ENCODE results near the gene MYO9B.
"Not testable (repeated sequence)": the region's sequence is repeated elsewhere in the genome, so short reads cannot be mapped to it uniquely, and the experiment has no call there.

The MYO9B gene

DNA sequence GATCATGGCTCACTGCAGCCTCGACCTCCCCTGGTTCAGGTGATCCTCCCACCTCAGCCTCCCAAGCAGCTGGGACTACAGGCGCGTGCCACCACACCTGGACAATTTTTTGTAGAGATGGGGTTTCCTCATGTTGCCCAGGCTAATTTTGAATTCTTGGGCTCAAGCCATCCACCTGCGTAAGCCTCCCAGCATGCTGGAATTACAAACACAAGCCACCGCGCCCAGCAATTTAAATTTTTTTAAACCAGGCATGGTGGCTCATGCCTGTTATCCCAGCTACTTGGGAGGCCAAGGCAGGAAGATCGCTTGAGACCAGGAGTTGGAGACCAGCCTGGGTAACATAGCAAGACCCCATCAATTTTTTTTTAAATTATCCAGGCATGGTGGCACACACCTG lies 79.7 kb downstream of the MYO9B start:
- no peak for DNase-seq

DNA sequence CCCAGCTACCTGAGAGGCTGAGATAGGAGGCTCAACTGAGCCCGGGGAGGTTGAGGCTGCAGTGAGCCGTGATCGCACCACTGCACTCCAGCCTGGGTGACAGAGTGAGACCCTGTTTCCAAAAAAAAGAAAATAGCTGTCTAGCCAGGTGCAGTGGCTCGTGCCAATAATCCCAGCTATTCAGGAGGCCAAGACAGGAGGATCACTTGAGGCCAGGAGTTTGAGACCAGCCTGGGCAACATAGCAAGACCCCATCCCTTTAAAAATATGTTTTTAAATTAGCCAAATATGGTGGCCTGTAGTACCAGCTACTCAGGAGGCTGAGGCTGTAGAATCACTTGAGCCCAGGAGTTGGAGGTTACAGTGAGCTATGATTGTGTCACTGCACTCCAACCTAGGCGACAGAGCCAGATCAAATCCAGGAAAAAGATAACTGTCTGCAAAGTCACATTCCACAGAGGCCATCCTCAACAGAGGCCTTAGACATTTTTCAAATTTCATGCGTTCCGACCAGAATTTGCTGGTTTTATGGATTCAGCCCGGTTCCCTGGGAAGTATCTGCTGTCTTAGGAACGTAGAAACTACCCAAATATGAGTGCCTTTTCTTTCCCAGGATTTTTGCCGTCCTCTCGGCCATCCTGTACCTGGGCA lies 80.8 kb downstream of the MYO9B start:
- no peak for DNase-seq

DNA sequence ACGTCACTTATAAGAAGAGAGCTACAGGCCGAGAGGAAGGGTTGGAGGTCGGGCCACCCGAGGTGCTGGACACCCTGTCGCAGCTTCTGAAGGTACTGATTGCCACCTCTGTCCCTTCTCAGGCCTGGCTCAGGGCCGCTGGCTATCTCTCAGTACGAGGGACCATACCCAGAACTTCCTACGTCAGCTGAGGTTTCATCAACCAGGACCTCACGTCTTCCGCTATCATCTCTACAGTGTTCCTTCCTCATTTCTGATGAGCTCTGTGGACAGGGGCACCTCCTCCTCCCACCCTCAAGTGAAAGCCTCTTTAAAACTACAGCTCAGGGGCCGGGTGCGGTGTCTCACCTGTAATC lies 81.3 kb downstream of the MYO9B start:
- DNase-seq, result no peak

GRCh38 chr19:17158584-17158983 lies 83.0 kb downstream of the MYO9B start:
- no peak for DNase-seq

DNA sequence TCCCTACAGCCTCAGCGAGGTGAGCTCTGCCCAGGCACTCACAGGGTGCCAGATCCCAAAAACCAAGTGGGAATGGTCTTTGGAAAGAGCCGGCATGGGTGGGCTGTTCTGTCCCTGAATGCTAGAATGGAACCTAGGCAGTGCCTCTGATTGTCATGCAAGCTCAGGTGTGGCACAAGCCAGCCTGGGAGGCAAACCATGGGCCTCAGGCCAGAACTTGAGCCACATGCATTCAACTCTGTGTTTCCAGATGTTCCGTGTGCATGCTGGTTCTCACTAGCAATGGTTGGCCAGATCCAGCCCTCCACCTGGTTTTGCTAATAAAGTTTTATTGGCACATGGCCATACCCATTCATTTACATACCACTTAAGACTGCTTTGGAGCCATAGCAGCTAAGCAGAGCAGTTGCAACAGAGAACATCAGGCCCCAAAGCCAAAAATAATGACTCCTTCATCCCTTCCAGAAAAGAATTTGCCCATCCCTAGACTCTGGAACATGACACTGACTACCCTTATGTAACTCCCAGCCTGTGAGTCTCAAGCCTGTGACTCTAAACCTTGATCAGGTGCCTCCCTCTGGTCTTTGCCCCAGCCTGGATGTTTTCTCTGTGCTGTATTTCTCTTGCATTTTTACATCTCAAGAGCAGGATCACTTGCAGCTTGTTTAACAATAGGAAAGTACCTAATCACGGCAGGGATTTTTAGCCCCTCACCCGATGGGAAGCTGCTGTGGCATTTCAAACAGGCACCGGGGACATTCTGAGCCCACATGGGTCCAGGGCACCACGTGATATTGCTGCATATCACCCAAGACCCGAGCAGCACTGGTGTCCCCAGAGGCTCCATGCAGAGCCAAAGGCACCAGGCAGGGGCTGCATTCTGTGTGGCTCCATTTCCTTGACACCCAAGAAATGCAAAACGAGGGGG lies 84.2 kb downstream of the MYO9B start:
- no peak for DNase-seq

- no peak for DNase-seq
Observed at GRCh38 chr19:17160908-17161307, 85.3 kb downstream of the MYO9B start.

DNA sequence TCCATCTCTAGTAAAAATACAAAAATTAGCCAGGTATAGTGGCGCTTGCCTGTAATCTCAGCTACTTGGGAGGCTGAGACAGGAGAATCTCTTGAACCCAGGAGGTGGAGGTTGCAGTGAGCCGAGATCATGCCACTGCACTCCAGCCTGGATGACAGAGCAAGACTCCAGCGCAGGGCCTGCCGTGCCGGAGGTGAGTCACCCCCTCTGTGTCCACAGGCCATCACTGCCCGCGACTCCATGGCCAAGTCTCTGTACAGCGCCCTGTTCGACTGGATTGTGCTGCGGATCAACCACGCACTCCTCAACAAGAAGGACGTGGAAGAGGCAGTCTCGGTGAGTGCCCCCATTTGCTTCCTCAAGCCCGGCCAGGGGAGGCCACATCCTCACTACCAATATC lies 86.6 kb downstream of the MYO9B start:
- DNase-seq, result not testable (repeated sequence)

- no peak for DNase-seq
Observed at GRCh38 chr19:17162580-17162979, 87.0 kb downstream of the MYO9B start.

DNA sequence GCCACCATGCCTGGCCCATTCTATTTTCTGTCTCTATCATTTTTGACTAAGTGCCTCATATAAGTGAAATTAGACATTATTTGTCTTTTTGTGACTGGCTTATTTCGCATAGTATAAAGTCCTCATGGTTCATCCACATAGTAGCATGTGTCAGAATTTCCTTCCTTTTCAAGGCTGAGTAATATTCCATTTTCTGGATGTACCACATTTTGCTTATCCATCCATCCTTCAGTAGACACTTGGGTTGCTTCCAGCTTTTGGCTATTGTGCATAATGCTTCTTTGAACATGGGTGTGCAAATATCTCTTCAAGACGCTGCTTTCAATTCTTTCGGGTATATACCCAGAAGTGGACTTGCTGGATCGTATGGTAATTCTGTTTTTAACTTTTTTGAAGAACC lies 88.1 kb downstream of the MYO9B start:
- no peak for DNase-seq

DNA sequence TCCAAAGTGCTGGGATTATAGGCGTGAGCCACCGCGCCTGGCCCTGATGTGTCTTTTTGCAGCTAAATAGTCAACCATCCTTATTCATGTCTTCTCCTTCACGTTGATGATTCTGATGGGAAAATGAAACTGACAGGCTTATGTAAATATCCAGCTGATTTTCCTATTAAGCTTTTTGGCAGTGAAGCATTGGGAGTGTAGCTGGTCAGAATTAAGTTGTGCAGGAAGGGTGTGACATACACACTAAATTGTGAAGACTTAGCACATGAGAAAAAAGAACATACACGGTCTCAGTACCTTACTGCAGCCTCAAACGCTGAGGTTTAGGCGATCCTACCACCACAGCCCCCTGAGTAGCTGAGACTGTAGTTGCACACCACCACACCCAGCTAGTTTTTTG lies 89.1 kb downstream of the MYO9B start:
- DNase-seq, result no peak

DNA sequence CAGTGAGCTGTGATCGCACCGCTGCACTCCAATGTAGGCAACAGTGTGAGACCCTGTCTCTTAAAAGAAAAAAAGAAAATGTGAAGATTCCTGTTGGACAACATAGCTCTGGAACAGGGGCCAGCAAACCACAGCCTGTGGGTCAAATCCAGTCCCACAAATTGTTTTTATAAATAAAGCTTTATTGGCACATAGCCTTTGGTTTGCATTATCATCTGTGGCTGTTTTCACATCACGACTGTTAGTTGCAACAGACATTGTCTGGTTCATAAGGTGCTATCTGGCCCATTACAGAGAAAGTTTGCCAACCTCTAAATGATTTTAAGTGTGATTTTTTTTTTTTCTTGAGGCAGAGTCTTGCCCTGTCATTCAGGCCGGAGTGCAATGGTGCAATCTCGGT lies 90.1 kb downstream of the MYO9B start:
- no peak for DNase-seq

- DNase-seq, result no peak
Observed at GRCh38 chr19:17170538-17171297, 95.1 kb downstream of the MYO9B start.

DNA sequence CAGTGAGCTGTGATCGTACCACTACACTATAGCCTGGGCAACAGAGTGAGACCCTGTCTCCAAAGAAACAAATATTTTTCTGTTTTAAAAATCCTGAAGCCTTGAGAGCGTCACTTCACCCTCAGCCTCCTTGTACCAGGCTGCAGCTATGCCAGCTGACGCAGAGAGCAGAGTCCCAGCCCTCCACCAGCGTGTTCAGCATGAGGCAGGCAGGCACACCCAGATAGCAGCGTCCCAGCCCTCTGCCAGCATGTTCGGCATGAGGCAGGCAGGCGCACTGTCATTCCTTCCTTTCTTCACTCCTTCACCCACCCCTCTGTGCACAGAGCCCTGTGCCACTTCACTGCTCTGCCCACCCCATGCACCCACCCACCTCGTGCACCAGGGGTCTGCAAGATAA lies 96.3 kb downstream of the MYO9B start:
- no peak for DNase-seq

- DNase-seq, result no peak
Observed at GRCh38 chr19:17172624-17173345, 97.2 kb downstream of the MYO9B start.

GRCh38 chr19:17178291-17178690 lies 102.7 kb downstream of the MYO9B start:
- no peak for DNase-seq

DNA sequence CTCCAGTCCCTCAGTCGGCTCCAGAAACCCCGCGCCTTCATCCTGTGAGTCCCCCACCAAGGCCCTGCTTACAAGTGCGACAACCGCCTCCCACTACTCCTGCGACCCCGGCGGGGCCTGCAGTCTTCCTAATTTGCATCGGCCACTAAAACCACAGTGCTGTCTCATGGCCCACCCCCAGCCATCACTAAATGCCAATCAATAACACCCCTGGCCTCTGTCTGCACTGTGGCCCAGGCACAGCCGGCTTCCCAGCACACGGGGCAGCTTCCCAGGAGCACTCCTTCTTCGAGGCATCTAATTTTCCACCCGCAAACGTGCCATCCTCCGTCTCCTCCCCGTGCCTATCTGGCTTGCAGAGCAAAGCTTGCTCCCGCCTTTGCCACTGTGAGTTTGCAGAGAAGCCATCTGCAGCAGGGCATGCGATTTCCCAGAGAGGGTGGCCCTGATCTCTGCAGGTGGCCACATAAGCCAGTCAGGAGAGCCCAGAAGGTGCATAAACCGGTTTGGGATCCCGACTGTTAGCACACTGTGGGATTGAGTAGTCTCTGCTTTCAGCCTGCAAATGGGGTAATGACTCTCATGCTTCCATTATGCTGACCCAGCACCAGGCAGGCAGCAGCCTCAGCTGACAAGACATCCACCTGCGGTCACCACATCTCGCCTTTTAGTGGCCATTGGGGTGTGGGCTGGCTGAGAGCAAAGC lies 105.6 kb downstream of the MYO9B start:
- DNase-seq, result no peak

DNA sequence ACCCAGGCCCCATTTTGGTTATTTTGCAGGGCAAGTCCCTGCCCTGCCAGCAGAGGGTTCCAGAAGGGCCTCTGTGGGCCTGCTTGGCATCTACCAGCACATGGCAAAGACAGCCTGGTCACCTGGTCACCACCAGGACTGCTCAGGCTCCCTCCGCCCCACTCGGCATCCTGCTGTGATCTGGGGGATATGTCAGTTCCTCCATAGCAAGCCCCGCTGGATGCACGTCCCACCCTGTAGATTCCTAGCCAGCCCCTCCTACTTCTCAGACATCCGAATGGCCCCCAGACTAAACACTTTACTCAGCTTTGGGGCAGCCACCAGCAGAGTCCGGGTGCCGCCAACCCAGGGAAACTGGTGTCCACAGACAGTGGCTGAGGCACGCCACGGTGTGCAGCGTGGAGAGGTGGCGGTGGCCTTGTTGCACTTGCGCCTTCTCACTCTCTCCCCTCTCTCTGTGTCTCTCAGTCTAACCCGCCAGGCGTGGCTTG lies 107.7 kb downstream of the MYO9B start:
- DNase-seq, result no peak

DNA sequence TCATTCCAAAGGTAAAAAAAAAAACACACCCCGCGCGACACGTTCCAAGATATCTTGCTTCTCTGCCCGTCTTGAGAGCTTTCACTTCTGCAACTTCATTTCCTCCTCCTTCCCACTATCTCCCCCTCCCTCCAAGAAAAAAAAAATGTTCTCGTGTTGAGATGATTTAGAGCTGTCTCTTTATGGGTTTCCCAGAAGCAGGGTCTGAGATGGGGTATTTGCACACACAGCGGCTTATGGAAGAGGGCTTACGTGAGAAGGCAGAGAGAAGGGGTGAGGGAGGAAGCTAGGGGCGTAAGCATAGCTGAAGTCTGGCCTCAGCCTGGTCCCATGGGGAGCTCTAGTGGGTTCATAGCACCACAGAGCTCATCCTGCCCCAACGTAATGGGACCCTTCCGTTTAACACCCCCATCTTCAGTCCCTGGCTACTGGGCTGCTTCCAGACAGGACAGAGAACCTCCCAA lies 108.3 kb downstream of the MYO9B start:
- DNase-seq, result no peak

DNA sequence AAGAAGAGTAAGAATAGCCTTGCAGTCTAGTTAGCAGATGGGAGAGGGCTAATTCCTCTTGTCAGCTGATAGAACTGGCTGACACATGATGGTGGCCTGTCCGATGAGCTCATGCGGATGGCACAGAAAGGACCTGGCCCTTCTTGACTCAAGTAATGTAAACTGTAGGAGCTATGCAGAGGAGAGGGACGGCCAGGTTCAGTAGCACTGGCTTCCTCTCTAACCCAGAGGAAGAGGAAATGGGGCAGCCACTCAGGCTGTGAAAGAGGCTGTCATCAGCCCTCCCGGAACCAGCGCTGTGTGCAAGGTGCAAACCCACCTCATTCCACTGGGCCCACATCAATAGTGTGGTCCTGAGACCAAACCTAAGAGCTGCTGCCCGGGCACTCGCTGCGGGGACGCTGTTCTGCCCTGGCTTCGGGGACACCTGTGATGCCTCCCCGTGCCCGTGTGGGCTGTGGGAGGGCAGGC lies 108.8 kb downstream of the MYO9B start:
- DNase-seq, result no peak

GRCh38 chr19:17185590-17185989 lies 110.0 kb downstream of the MYO9B start:
- no peak for DNase-seq

DNA sequence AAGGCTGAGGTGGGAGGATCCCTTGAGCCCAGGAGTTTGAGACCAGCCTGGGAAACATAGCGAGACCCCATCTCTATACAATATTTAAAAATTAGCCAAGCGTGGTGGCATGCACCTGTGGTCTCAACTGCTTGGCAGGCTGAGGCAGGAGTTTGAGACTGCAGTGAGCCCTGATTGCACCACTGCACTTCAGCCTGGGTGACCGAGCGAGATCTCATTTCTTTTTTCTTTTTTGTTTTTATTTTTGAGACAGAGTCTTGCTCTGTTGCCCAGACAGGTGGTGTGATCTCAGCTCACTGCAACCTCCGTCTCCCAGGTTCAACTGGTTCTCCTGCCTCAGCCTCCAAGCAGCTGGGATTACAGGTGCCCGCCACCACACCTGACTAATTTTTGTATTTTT lies 116.2 kb downstream of the MYO9B start:
- DNase-seq, result not testable (repeated sequence)

DNA sequence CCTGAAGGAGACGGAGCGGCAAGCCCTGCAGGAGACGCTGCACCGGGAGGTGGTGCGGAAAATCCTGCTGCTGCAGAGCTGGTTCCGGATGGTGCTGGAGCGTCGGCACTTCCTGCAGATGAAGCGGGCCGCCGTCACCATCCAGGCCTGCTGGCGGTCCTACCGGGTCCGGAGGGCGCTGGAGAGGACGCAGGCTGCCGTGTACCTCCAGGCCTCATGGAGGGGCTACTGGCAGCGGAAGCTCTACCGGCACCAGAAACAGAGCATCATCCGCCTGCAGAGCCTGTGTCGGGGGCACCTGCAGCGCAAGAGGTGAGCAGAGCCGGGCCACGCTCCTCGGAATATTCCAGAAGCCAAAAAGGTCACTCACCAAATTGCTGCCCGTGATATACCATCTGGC lies 117.2 kb downstream of the MYO9B start:
- DNase-seq, result no peak

Measured in EL (cell line).